Measurements from ENCODE around the gene LIMS2.

DNA sequence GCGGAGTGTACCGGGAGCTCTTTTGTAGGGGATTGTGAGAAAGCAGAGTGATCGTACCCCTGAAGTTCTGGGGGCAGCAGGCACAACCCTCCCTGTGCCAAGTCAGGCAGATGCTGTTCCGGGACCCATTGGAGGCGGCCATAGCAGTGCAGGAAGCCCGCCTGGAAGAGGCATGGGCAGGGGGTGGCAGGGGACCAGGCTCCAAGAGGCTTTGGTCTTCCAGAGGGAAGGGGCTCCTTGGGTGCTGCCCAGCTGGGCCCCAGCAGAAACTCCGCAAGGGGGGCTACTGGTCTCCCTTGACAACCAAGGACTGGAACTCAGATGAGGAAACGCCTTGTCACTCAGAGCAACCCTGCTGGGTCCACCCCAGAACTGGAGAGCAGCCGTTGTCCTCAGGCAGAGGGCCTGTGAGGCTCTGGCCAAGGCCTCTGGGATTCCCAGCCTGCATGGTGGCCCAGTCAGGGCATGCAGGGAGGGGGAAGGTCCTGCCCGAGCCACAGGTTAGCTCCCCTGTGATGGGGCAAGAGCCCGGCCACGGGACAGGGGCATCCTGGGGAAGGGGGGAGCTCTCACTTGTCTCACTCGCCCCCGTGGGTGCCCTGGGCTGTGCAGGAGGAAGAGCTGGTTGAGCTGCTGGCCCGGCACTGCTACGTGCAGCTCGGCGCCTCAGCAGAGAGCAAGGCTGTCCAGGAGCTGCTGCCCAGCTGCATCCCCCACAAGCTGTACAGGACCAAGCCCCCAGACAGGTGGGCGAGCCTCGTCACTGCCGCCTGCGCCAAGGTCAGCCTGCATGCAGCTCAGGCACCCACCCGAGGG, 50.4 kb downstream of the LIMS2 start:
- TF ChIP-seq FOXS1 (CRISPR knock-in tag; IDR thresholded peaks at IDR 0.05) (no peak), KDM1A (IDR thresholded peaks at IDR 0.05; ENCODE audit: low read depth) (no peak), SMC3 (IDR thresholded peaks at IDR 0.05) (no peak), JUN (IDR thresholded peaks at IDR 0.05) (no peak), EHMT2 (IDR thresholded peaks at IDR 0.05; ENCODE audit: low read depth) (no peak), CEBPB (IDR thresholded peaks at IDR 0.05) (no peak)
- TF ChIP-seq, protein P1, sequence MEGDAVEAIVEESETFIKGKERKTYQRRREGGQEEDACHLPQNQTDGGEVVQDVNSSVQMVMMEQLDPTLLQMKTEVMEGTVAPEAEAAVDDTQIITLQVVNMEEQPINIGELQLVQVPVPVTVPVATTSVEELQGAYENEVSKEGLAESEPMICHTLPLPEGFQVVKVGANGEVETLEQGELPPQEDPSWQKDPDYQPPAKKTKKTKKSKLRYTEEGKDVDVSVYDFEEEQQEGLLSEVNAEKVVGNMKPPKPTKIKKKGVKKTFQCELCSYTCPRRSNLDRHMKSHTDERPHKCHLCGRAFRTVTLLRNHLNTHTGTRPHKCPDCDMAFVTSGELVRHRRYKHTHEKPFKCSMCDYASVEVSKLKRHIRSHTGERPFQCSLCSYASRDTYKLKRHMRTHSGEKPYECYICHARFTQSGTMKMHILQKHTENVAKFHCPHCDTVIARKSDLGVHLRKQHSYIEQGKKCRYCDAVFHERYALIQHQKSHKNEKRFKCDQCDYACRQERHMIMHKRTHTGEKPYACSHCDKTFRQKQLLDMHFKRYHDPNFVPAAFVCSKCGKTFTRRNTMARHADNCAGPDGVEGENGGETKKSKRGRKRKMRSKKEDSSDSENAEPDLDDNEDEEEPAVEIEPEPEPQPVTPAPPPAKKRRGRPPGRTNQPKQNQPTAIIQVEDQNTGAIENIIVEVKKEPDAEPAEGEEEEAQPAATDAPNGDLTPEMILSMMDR (IDR thresholded peaks at IDR 0.05): no peak
- TF ChIP-seq, protein P2, sequence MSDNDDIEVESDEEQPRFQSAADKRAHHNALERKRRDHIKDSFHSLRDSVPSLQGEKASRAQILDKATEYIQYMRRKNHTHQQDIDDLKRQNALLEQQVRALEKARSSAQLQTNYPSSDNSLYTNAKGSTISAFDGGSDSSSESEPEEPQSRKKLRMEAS (IDR thresholded peaks at IDR 0.05): no peak
